ENCODE measurements around the gene KRTAP19-2.
"Not testable (repeated sequence)": the region's sequence is repeated elsewhere in the genome, so short reads cannot be mapped to it uniquely, and the experiment has no call there.

The KRTAP19-2 gene

DNA sequence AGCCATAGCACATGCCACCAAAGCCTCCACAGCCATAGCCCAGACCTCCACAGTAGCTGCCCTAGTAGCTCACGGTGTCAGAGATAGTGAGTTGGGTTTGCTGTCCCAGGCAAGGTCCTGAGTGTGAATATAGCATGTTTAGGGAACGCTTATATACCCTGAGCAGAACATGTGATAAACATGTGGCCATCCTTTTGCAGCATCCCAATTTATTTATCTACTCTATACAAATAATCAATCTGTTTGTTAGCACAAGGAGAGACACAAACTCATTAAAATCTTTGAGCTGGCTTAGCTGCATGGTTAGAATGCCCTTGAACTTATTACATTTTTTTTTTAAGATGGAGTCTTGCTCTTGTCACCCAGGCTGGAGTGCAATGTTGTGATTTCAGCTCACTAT is at the start of gene KRTAP19-2:
TSS of gene KRTAP19-2 (minus strand) at position 101 of the 400 bp plus-strand sequence. CDS start at position 13, 88 bp downstream.
- DNase-seq (ENCODE audit: low spot score), result no peak

DNA sequence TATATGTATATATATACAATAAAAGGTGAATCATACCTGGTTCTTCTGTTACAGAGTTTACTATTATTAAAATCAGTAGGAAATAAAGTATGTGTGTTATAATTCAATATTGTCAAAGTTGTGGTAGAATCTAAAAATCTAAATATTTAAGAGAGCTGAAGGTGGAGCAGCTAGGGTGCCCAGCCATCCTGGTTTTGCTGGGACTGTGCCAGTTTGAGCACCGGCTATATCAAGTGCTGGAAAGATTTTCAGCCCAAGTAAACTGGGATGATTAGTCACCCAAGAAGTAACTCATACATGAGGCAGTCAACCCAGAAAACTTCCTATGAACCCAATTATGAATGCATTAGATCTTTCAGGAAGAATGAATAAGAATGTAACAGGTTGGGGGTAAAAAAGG is 31.6 kb upstream of the KRTAP19-2 start:
- peak; percentile 2 for DNase-seq (ENCODE audit: low spot score)

DNA sequence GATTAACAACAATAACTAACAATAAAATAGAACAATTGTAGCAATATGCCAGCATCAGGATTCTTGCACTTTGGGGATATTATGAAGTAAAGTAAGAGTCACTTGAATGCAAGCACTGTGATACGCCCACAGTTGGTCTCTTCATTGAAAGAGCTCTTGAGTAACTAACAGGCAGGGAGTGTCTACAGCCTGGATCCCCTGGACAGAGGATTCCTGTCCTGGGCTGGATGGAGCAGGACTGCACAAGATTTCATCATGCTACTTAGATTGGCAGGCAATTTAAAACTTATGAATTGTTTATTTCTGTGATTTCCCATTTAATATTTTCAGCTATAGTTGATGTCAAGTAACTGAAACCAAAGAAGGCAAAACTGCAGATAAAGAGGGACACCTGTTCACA is 28.4 kb upstream of the KRTAP19-2 start:
- DNase-seq (ENCODE audit: low spot score), result no peak

DNA sequence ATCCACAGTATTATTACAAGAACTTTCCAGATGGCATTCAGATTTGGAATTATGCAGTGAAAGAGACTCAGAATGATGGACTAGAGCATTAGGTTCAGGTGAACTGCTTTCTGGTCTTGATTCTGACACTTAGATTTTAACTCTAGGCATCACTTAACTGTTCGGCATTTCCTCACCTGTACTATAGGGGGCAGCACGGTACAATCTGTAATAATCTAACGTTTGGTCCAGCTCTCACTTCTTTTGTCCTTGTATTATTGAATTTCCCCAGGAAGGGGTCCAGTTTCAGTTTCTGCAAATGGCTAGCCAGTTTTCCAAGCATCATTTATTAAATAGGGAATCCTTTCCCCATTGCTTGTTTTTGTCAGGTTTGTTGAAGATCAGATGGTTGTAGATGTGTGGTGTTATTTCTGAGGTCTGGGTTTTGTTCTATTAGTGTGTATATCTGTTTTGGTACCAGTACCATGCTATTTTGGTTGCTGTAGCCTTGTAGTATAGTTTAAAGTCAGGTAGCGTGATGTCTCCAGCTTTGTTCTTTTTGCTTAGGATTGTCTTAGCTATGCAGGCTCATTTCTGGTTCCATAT is 18.5 kb upstream of the KRTAP19-2 start:
- not testable (repeated sequence) for DNase-seq (ENCODE audit: low spot score)

DNA sequence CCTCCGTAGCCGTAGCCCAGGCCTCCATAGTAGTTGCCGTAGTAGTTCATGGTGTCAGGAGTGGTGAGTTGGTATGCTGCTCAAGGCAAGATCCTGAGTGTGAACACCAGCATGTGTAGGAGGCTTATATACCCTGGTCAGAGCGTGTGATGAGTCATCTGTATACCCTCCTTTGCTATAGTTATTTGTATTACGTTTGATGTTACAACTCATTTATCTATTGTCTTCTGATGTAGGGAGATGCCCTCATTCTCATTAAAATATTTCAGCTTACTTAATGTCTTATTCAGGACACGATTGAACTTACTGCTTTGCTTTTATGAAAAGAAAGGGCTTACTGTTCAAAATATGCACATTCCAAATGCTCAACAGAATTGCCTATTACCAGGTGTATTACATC is 14.8 kb upstream of the KRTAP19-2 start, which contains the start of gene KRTAP19-5:
TSS of gene KRTAP19-5 (minus strand) at position 101 of the 400 bp plus-strand sequence. CDS start at position 50, 51 bp downstream.
- DNase-seq (ENCODE audit: low spot score), result no peak

DNA sequence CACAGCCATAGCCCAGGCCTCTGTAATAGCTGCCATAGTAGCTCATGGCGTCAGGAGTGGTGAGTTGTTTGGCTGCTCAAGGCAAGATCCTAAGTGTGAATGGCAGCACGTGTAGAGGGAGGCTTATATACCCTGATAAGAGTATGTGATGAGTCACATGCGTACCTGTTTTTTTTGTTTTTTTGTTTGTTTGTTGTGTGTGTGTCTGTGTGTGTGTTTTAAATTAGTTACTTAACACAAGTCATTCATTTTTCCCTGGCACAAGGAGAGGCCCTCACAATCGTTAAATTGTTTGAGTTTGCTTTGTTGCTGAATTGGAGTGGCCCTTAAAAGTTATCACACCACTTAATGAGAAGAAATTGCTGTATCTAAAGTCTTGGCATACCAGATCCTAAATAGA is 9.8 kb upstream of the KRTAP19-2 start, which contains the start of gene KRTAP19-4:
TSS of gene KRTAP19-4 (minus strand) at position 101 of the 400 bp plus-strand sequence. CDS start at position 46, 55 bp downstream.
- DNase-seq (ENCODE audit: low spot score), result no peak

- DNase-seq (ENCODE audit: low spot score), result no peak
Measured at GRCh38 chr21:30491963-30492428, 4.8 kb upstream of the KRTAP19-2 start, which contains the start of gene KRTAP19-3. KRTAP19-3 (minus strand) TSS chr21:30492013; CDS start chr21:30491957, 56 bp downstream.

DNA sequence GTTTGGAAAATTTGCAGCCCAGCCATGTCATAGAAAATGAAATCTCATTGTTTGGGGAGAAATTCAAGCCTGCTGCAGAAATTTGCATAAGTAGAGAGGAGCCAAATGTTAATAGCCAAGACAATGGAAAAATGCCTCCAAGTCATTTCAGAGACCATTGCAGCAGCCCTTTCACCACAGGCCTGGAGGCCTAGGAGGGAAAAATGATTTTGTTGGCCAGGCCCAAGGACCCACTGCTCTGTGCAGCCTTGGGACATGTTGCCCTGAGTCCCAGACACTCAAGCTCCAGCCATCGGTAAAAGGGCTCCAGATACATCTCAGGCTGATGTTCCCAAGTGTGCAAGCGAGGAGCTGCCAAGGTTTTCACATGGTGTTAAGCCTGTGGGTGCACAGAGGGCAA is 1.1 kb downstream of the KRTAP19-2 start:
- DNase-seq (ENCODE audit: low spot score), result no peak

DNA sequence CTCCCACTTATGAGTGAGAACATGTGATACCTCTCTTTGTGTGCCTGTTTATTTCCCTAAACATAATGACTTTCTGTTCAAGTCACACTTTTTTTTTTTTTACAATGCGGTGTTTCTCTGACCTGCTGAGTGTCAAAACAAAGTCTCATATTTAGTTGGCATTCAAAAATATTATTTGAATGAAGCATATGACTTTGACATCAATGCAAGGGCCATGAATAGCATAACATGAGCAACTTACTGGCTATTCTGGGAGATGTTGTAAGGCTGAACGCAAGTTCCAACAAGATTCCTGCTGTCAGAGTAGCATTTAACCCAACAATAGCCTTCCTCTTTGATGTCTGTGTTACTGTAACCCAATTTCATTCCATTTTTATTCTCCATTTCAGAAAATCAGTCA is 5.1 kb downstream of the KRTAP19-2 start:
- DNase-seq (ENCODE audit: low spot score), result no peak

- DNase-seq (ENCODE audit: low spot score), result no peak
Measured at GRCh38 chr21:30480145-30480544, 7.1 kb downstream of the KRTAP19-2 start, which contains the start of gene KRTAP19-1. KRTAP19-1 (minus strand) TSS chr21:30480367; CDS start chr21:30480317, 50 bp downstream.

DNA sequence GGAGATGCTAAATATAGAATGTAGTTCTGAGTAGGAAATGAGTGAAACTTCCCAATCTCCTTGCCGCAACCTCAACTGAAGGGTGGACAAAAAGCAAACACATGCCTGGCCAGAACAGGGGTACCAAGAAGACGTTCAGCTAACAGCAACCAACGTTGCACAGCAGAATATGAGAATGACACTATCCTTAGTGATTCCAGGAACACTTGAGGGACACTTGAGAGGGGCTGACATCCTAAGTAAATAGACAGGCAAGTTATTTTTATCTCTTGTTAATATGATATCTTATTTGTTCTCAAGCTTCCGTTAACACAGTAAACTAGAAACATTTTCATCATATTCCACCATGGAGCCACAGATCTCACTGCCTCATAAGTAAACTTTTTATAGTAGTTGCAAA is 8.0 kb downstream of the KRTAP19-2 start:
- no peak for DNase-seq (ENCODE audit: low spot score)

DNA sequence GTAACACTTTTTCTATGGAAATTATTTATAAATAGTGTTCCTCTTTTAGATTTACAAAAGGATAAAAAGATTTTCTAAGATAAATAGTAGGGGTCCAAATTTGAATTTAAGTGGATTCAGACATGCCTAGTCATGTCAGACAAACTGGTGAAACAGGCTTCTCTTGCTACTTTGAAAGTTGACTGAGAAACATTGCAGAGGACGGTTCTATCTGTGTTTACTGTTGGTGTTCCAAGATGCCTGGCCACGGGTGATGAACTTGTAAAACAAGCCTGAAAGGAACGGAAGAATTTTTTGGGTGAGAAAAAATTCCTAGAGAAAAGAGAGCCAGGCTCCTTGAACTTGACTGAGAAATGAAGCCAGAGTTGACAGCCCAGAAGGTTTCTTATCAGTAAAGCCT is 9.2 kb downstream of the KRTAP19-2 start:
- no peak for DNase-seq (ENCODE audit: low spot score)

- no peak for DNase-seq (ENCODE audit: low spot score)
Measured at GRCh38 chr21:30468900-30469714, 18.1 kb downstream of the KRTAP19-2 start.

DNA sequence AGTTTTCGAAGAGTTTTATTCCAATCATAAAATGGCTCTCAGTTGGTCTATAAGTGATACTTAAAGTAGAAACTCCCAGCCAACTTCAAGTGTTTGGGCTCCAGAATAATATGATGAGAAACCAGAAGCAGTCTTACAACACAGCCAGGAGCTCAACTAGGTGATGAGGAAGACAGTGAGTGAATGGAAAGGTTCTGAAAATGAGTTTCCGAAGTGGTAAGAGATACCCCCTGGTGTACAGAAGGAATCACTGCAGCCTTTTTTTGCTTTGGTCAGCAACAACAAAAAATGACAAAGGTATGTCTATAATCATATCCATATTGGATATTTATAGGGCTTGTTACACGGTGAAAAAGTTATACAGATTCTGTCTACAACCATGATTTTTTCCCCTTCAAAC is 23.5 kb downstream of the KRTAP19-2 start:
- peak; percentile 5 for DNase-seq (ENCODE audit: low spot score)

GRCh38 chr21:30448514-30448913 is 38.7 kb downstream of the KRTAP19-2 start:
- no peak for DNase-seq (ENCODE audit: low spot score)

- DNase-seq (ENCODE audit: low spot score), result no peak
Measured at GRCh38 chr21:30447056-30447455, 40.2 kb downstream of the KRTAP19-2 start.

DNA sequence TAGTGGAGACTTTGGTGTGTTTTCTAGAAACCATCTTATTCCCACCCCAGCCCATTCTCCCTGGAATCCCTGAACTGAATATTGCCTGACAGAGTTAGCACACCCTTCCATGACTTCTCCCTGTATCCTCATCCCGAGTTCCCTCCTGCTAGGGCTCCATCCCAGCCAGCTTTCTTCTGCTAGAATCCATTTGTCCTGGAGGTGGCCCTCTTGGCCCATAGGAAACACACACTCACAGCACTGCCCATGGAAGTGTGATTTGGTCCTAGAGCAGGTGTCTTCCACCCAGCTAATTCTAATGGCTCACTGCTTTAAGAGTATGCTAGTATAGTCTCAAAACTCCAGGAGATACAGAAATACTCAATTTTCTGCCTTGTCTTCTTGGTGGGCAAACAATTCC is 43.0 kb downstream of the KRTAP19-2 start:
- DNase-seq (ENCODE audit: low spot score), result no peak

DNA sequence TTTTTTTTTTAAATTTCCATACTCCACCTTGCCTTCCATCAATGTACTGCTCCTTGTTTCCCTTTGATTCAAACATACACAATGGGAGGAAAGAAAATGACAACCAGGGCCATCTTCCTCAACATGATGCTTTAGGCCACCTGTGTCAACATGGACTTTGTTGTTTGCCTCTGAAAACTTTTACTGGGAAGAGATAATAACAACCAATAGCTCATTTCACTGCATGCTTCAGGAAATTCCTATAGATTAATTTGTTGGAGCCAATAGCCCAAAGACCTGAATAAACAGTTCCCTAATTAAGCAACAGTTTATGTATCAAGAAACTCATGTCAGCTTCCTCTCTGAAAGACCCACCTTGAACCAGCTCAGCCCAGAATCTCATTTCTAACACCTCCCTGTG is 44.0 kb downstream of the KRTAP19-2 start:
- no peak for DNase-seq (ENCODE audit: low spot score)

- no peak for DNase-seq (ENCODE audit: low spot score)
Measured at GRCh38 chr21:30439975-30440374, 47.3 kb downstream of the KRTAP19-2 start, which contains the start of gene KRTAP15-1. KRTAP15-1 (plus strand) TSS chr21:30440275; CDS start chr21:30440328, 53 bp downstream.

All from kidney tubule cell (primary cell).